ENCODE data around the gene UTS2R.
"Not testable (repeated sequence)": the region's sequence is repeated elsewhere in the genome, so short reads cannot be mapped to it uniquely, and the experiment has no call there.

Gene UTS2R

GRCh38 chr17:82410014-82410716 is 38.6 kb downstream of the UTS2R start:
- no peak overlapping the region for H3K27ac ChIP-seq (ENCODE audit: low read length)
- peaks cover 9% of the 10 kb centered on the region; the same call in 1 of the 2 replicates for H3K4me1 ChIP-seq (ENCODE audit: insufficient read depth, low read length)
- no peaks in the 10 kb centered on the region for H3K9me3 ChIP-seq (ENCODE audit: insufficient read depth, low read length, severe bottlenecking)
- H3K79me2 ChIP-seq (ENCODE audit: insufficient read depth, low read length): peaks cover 14% of the 10 kb centered on the region; the same call in 1 of the 2 replicates
- peaks cover 12% of the 10 kb centered on the region for H4K20me1 ChIP-seq (ENCODE audit: insufficient read depth, low read length)
- ATAC-seq (ENCODE audit: insufficient read depth, low read depth): no peak
- no peak overlapping the region for H3K9ac ChIP-seq (ENCODE audit: low read depth, low read length)
- no peak overlapping the region for H3K4me2 ChIP-seq (ENCODE audit: insufficient read depth, low read length)
- H3K27me3 ChIP-seq (ENCODE audit: insufficient read depth, low read length, poor library complexity): no peaks in the 10 kb centered on the region
- no peak overlapping the region for H2AFZ ChIP-seq (ENCODE audit: low read depth, low read length)
- DNase-seq: no peak
- H3K4me3 ChIP-seq (ENCODE audit: low read depth in 1 of 2, low read length in 2 of 2): no peak overlapping the region
- peaks cover 22% of the 10 kb centered on the region for H3K36me3 ChIP-seq (ENCODE audit: insufficient read depth, low read length)
- TF ChIP-seq EZH2 (IDR thresholded peaks at IDR 0.05; ENCODE audit: borderline replicate concordance, low read depth, low read length, severe bottlenecking) (no peak), CTCF (IDR thresholded peaks at IDR 0.05; ENCODE audit: borderline replicate concordance, extremely low read depth, low read length, poor library complexity, severe bottlenecking) (no peak)

- no peak overlapping the region for H3K9ac ChIP-seq (ENCODE audit: low read depth, low read length)
- no peaks in the 10 kb centered on the region for H3K27me3 ChIP-seq (ENCODE audit: insufficient read depth, low read length, poor library complexity)
- peaks cover 10% of the 10 kb centered on the region; the same call in 1 of the 2 replicates for H3K4me1 ChIP-seq (ENCODE audit: insufficient read depth, low read length)
- no peak overlapping the region for H3K27ac ChIP-seq (ENCODE audit: low read length)
- peaks cover 20% of the 10 kb centered on the region for H3K36me3 ChIP-seq (ENCODE audit: insufficient read depth, low read length)
- no peak overlapping the region for H2AFZ ChIP-seq (ENCODE audit: low read depth, low read length)
- no peak for ATAC-seq (ENCODE audit: insufficient read depth, low read depth)
- H3K9me3 ChIP-seq (ENCODE audit: insufficient read depth, low read length, severe bottlenecking): no peaks in the 10 kb centered on the region
- TF ChIP-seq EZH2 (IDR thresholded peaks at IDR 0.05; ENCODE audit: borderline replicate concordance, low read depth, low read length, severe bottlenecking) (no peak), CTCF (IDR thresholded peaks at IDR 0.05; ENCODE audit: borderline replicate concordance, extremely low read depth, low read length, poor library complexity, severe bottlenecking) (no peak)
- peaks cover 20% of the 10 kb centered on the region for H4K20me1 ChIP-seq (ENCODE audit: insufficient read depth, low read length)
- H3K4me3 ChIP-seq (ENCODE audit: low read depth in 1 of 2, low read length in 2 of 2): no peak overlapping the region
- peaks cover 22% of the 10 kb centered on the region for H3K79me2 ChIP-seq (ENCODE audit: insufficient read depth, low read length)
- no peak for DNase-seq
- H3K4me2 ChIP-seq (ENCODE audit: insufficient read depth, low read length): no peak overlapping the region
Observed at GRCh38 chr17:82411396-82412053, 40.0 kb downstream of the UTS2R start.

- H3K9ac ChIP-seq (ENCODE audit: low read depth, low read length); H3K27me3 ChIP-seq (ENCODE audit: insufficient read depth, low read length, poor library complexity); H3K4me3 ChIP-seq (ENCODE audit: low read depth in 1 of 2, low read length in 2 of 2); H3K4me2 ChIP-seq (ENCODE audit: insufficient read depth, low read length); H3K9me3 ChIP-seq (ENCODE audit: insufficient read depth, low read length, severe bottlenecking); DNase-seq; ATAC-seq (ENCODE audit: insufficient read depth, low read depth); H3K27ac ChIP-seq (ENCODE audit: low read length); H2AFZ ChIP-seq (ENCODE audit: low read depth, low read length): not testable (repeated sequence)
- peaks cover 20% of the 10 kb centered on the region for H3K36me3 ChIP-seq (ENCODE audit: insufficient read depth, low read length)
- H3K79me2 ChIP-seq (ENCODE audit: insufficient read depth, low read length): peaks cover 28% of the 10 kb centered on the region
- peaks cover 20% of the 10 kb centered on the region for H4K20me1 ChIP-seq (ENCODE audit: insufficient read depth, low read length)
- H3K4me1 ChIP-seq (ENCODE audit: insufficient read depth, low read length): peaks cover 12% of the 10 kb centered on the region; the same call in 1 of the 2 replicates
Observed at GRCh38 chr17:82412081-82412480, 40.5 kb downstream of the UTS2R start.

Measured in DND-41 (cell line).